Right lobe of liver (tissue), 6 donors: ENCODE results near the gene METTL2B. TPM values are rescaled to one million over a fixed set of nuclear protein-coding genes. Genes with fewer than 3 reads are reported as not detected.

Experiments
- ATAC-seq, 4 donors: fragments of 200-7000 bp; cut with Tn5 transposase; one replicate each; pipeline ENCODE4 v1.9.1; 2020; ENCODE audit warnings: mild to moderate bottlenecking in 4 of 4, moderate library complexity in 4 of 4
- DNase-seq, 3 donors: peaks; one replicate each; pipeline ENCODE4 v3.0.0-alpha.2; 2020
- H3K27ac ChIP-seq, 3 donors: fragments of 200-600 bp; one replicate each; pipeline ENCODE4 v1.8.0; 2022
- H3K27me3 ChIP-seq, 2 donors: fragments of 200-600 bp; one replicate each; pipeline ENCODE4 v1.8.0; 2022
- H3K36me3 ChIP-seq, 4 donors: fragments of 200-600 bp; sonication (generic) in 1 of 4; one replicate each; pipeline versions ENCODE4 v1.5.1 to v1.8.0; 2017 to 2022; ENCODE audit warnings: control low read depth in 1 of 4
- H3K4me1 ChIP-seq, 4 donors: fragments of 200-600 bp; sonication (generic) in 1 of 4; one replicate each; pipeline versions ENCODE4 v1.5.1 to v1.8.0; 2017 to 2022; ENCODE audit warnings: control low read depth in 1 of 4
- H3K4me3 ChIP-seq, 3 donors: fragments of 200-600 bp; one replicate each; pipeline ENCODE4 v1.8.0; 2022
- H3K9me3 ChIP-seq, 4 donors: fragments of 200-600 bp; sonication (generic) in 1 of 4; one replicate each; pipeline versions ENCODE4 v1.5.1 to v1.8.0; 2017 to 2022; ENCODE audit warnings: control low read depth in 1 of 4
- POLR2A ChIP-seq: fragments of 450-650 bp; IDR thresholded peaks from one replicate; pipeline ENCODE4 v1.6.1; 2017; ENCODE audit warnings: antibody characterized with exemption, mild to moderate bottlenecking
- WGBS: methylation state at CpG from one replicate; pipeline ENCODE4 v1.1.6; 2018; ENCODE audit warnings: low coverage, low lambda C conversion rate; ENCODE audit not compliant: insufficient coverage; ENCODE audit errors: missing lambda C conversion rate; 5-methylcytosine and 5-hydroxymethylcytosine counted together
- intact Hi-C, 2 donors: fragments of 100-400 bp; cut with DNase I; formaldehyde crosslinking; loops; one replicate each; pipeline versions ENCODE4 v1.11.2 to v1.14.1; 2022
- total RNA-seq, 6 experiments: library from RNA; depleted of rRNA in 2 of 6; stranded (reverse); fragments of >200 nt in 2 of 6; fragmentation: NEBNext Ultra II Directional in 3 of 6; extraction: Animal tissue kit (Norgen Biotek cat#: 25700) in 3 of 6; gene quantifications; one replicate each; pipeline versions ENCODE4 v1.1.0 to v1.2.4, GENCODE V29; 2016 to 2023
- TF ChIP-seq, protein P1 (sequence below), 4 donors: fragments of 200-600 bp in 3 of 4; fragments of 450-650 bp in 1 of 4; IDR thresholded peaks; one replicate each; pipeline versions ENCODE4 v1.5.1 to v1.8.0; 2016 to 2022; ENCODE audit warnings: antibody characterized with exemption in 4 of 4, mild to moderate bottlenecking in 2 of 4
- donor health status: DM: no; HTN: yes; CAD: no.
- donor health status: DM: no; HTN: no; CAD: no.
- donor health status: DM: no; HTN: no; CAD: no.
- donor health status: DM: no; HTN: yes; CAD: no.
- donor health status: DM: no; HTN: yes; CAD: no.

Gene METTL2B
- total RNA-seq, 6 experiments from 2014 or later = 10.8 to 15.1 (median 13.6) TPM

DNA sequence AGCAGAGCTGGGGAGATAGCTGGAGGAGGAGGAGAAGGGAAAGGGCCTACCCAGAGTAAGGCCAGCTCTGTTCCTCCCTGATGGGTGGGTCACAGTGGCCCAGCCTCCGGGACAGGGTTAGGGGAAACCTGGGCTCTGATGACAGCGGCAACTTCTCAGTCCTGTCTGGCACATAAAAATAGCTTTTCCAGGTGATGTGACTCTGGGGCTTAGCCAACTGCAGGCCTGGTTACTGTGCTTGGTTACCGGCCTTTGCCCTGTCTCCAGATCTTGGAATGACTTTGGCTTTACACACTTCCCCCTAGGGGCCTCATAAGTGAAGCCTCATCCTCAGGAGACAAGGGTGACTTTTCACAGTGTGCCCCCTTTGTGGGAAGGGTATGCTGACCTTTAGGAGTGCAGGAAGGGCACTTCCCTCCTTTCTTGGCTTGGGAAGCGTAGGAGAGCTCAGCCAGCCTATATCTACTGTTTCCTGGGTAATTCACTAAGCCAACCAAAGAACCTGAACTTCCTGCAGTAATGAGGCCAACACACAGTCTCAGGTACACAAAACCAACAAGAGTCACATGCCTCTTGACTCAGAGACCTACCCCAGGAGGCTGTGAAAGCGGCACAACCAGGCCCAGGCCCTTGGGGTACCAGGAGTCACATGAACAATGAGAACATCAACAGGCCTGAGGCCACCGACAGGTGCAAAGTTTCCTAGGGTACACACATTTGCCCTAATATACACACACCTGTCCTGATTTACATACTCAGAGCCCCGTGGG is 32.5 kb upstream of the METTL2B start:
- no peak overlapping the region for H3K4me3 ChIP-seq
- H3K9me3 ChIP-seq = no peaks in the 10 kb centered on the region
- intact Hi-C loops = no loop called here
- no peaks in the 10 kb centered on the region for H3K36me3 ChIP-seq
- DNase-seq (no peak), ATAC-seq (peak in 1 of 4 donors; percentile 10)
- no peak overlapping the region for H3K27ac ChIP-seq
- no peak for TF ChIP-seq POLR2A
- TF ChIP-seq, protein P1, sequence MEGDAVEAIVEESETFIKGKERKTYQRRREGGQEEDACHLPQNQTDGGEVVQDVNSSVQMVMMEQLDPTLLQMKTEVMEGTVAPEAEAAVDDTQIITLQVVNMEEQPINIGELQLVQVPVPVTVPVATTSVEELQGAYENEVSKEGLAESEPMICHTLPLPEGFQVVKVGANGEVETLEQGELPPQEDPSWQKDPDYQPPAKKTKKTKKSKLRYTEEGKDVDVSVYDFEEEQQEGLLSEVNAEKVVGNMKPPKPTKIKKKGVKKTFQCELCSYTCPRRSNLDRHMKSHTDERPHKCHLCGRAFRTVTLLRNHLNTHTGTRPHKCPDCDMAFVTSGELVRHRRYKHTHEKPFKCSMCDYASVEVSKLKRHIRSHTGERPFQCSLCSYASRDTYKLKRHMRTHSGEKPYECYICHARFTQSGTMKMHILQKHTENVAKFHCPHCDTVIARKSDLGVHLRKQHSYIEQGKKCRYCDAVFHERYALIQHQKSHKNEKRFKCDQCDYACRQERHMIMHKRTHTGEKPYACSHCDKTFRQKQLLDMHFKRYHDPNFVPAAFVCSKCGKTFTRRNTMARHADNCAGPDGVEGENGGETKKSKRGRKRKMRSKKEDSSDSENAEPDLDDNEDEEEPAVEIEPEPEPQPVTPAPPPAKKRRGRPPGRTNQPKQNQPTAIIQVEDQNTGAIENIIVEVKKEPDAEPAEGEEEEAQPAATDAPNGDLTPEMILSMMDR (IDR thresholded peaks at IDR 0.05) = no peak
- no peaks in the 10 kb centered on the region for H3K27me3 ChIP-seq
- H3K4me1 ChIP-seq = no peaks in the 10 kb centered on the region
- 40% methylated on average over 2 of the region's 7 CpGs for WGBS

DNA sequence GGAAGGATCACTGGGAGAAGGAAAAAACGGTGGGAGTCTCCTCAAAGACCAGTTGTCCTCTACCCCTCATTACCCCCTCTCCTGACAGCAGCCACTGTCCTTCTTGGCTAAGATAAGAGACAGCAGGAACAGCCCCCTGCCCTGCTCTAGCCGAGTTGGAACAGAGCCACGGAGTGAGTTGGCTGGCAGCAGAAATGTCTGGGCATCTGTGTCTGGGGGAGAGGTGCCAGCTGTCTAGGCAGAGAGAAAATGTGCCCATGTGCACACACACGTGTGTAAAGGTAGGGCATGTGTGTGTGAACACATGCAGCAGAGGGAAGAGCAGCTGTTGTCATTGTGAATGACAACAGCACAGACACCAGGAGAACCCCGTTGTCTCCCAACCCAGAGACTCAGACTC is 30.2 kb upstream of the METTL2B start:
- ATAC-seq (peak in 1 of 4 donors; percentile 10), DNase-seq (no peak)
- no peak overlapping the region for H3K4me3 ChIP-seq
- no peaks in the 10 kb centered on the region for H3K9me3 ChIP-seq
- no peaks in the 10 kb centered on the region for H3K4me1 ChIP-seq
- no peaks in the 10 kb centered on the region for H3K36me3 ChIP-seq
- no peak overlapping the region for H3K27ac ChIP-seq
- intact Hi-C loops = no loop called here
- no peaks in the 10 kb centered on the region for H3K27me3 ChIP-seq
- TF ChIP-seq, protein P1 (IDR thresholded peaks at IDR 0.05) = no peak
- no peak for TF ChIP-seq POLR2A
- 35% methylated on average over 2 of the region's 5 CpGs for WGBS

DNA sequence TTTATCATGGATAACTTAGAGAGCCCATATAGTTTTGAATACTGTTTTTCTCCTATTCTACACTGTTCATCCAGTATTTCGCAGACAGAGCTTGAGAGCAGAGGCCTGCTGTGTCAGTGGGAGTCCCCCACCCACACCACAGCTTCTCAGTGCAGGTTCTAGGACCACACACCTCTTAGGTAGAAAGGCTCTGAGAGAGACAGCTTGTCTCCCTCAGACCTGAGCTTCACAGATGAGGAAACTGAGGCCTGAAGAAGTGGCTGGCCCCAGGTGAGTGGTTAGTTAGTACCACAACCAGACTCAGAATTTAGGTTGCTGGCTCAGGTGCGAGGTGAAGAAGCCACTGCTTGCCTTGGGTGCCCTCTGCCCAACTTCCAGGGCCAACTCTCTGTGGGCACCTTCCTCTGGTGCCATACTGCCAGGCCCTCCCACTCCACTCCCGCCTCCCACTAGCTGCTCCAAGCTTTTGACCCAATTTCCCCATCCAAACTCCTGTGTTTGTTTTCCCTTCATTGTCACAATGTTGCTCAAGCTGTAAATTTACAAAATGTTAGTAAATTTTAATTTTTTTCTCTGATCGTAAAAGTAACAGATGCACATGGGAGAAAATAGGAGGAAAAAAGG is 28.5 kb upstream of the METTL2B start:
- Histone ChIP-seq H3K36me3 (no peaks in the 10 kb centered on the region), H3K4me3 (no peak overlapping the region), H3K27me3 (no peaks in the 10 kb centered on the region), H3K4me1 (no peaks in the 10 kb centered on the region), H3K27ac (no peak overlapping the region), H3K9me3 (no peaks in the 10 kb centered on the region)
- no peak for DNase-seq
- WGBS = 74% methylated on average over 3 of the region's 4 CpGs
- intact Hi-C loops = no loop called here
- peak in 3 of 4 donors; percentile 38 to 64 (median 49) for ATAC-seq
- TF ChIP-seq, protein P1 (IDR thresholded peaks at IDR 0.05) = no peak
- TF ChIP-seq POLR2A = no peak

DNA sequence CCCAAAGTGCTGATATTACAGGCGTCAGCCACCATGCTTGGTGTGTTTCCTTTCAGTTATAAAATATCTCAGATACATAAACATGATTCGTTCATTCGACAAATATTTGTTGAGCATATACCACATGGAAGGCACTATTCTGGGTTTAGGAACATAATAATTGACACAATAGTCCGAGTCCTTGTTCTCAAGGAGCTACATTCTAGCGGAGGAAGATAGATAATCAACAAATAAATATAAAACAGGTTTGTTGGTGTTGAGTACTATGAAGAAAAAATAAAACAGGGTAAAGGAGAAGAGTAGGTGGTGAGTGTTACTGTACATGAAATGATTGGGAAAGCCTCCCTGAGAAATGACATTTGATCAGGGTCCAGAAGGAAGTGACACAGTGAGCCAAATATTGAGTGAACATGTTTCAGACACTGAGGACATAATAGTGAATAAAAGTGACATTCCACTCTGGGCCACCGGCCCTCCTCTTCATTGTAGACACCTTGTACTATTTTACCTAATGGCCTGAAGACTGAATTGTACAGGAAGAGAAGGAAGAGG is 27.7 kb upstream of the METTL2B start:
- ATAC-seq = peak in 1 of 4 donors; percentile 56
- WGBS = 83% methylated on average over 6 of the region's 6 CpGs

More for the DNA sequence above, 27.7 kb upstream of the METTL2B start:
- Histone ChIP-seq H3K36me3 (no peaks in the 10 kb centered on the region), H3K4me3 (no peak overlapping the region), H3K27me3 (no peaks in the 10 kb centered on the region), H3K27ac (no peak overlapping the region), H3K4me1 (peaks cover 0 to 3% (median 0%) of the 10 kb centered on the region in 4 donors), H3K9me3 (no peaks in the 10 kb centered on the region)
- no peak for DNase-seq
- TF ChIP-seq, protein P1 (IDR thresholded peaks at IDR 0.05) = no peak
- no peak for TF ChIP-seq POLR2A
- intact Hi-C loops = no loop called here
